ENCODE results near the gene SNX11.
A peak's percentile ranks its signal among the peaks of the same experiment; 100 is the strongest.

Gene SNX11

GRCh38 chr17:48106802-48107136, 797 bp upstream of the SNX11 start:
- peak overlapping the region; percentile 87 for H3K27ac Mint-ChIP-seq
- ATAC-seq (no peak), DNase-seq (no peak)
- H3K4me1 Mint-ChIP-seq, result peaks cover 64% of the 10 kb centered on the region
- H3K27me3 Mint-ChIP-seq, result no peaks in the 10 kb centered on the region
- no peaks in the 10 kb centered on the region for H3K36me3 Mint-ChIP-seq (ENCODE audit: low read depth)
- peaks cover 8% of the 10 kb centered on the region for H3K9me3 Mint-ChIP-seq
- H3K4me3 Mint-ChIP-seq, result peak overlapping the region; percentile 95

GRCh38 chr17:48110761-48111160, 3.2 kb downstream of the SNX11 start:
- peak overlapping the region; percentile 87 for H3K27ac Mint-ChIP-seq
- no peak for ATAC-seq
- no peak for DNase-seq
- peaks cover 16% of the 10 kb centered on the region for H3K36me3 Mint-ChIP-seq (ENCODE audit: low read depth)
- peaks cover 63% of the 10 kb centered on the region for H3K4me1 Mint-ChIP-seq
- H3K4me3 Mint-ChIP-seq, result peak overlapping the region; percentile 45
- H3K27me3 Mint-ChIP-seq, result no peaks in the 10 kb centered on the region
- H3K9me3 Mint-ChIP-seq, result no peaks in the 10 kb centered on the region

GRCh38 chr17:48111937-48112241, 4.3 kb downstream of the SNX11 start:
- ATAC-seq, result no peak
- no peak for DNase-seq
- Mint-ChIP-seq H3K4me1 (peaks cover 60% of the 10 kb centered on the region), H3K27ac (peak overlapping the region; percentile 87), H3K36me3 (ENCODE audit: low read depth) (peaks cover 19% of the 10 kb centered on the region), H3K27me3 (no peaks in the 10 kb centered on the region), H3K4me3 (peak overlapping the region; percentile 70), H3K9me3 (no peaks in the 10 kb centered on the region)

GRCh38 chr17:48113201-48113676, 5.7 kb downstream of the SNX11 start:
- H3K4me3 Mint-ChIP-seq, result peak overlapping the region; percentile 68
- peaks cover 51% of the 10 kb centered on the region for H3K4me1 Mint-ChIP-seq
- H3K27me3 Mint-ChIP-seq, result no peaks in the 10 kb centered on the region
- H3K9me3 Mint-ChIP-seq, result no peaks in the 10 kb centered on the region
- peaks cover 23% of the 10 kb centered on the region for H3K36me3 Mint-ChIP-seq (ENCODE audit: low read depth)
- DNase-seq (peak; percentile 31), ATAC-seq (peak; percentile 25)
- peak overlapping the region; percentile 87 for H3K27ac Mint-ChIP-seq

GRCh38 chr17:48121923-48122664, 14.5 kb downstream of the SNX11 start:
- no peaks in the 10 kb centered on the region for H3K27me3 Mint-ChIP-seq
- H3K4me3 Mint-ChIP-seq, result no peak overlapping the region
- ATAC-seq (no peak), DNase-seq (no peak)
- no peaks in the 10 kb centered on the region for H3K4me1 Mint-ChIP-seq
- peaks cover 29% of the 10 kb centered on the region for H3K36me3 Mint-ChIP-seq (ENCODE audit: low read depth)
- H3K27ac Mint-ChIP-seq, result no peak overlapping the region
- no peaks in the 10 kb centered on the region for H3K9me3 Mint-ChIP-seq

- H3K4me1 Mint-ChIP-seq, result no peaks in the 10 kb centered on the region
- ATAC-seq, result no peak
- no peak overlapping the region for H3K4me3 Mint-ChIP-seq
- no peaks in the 10 kb centered on the region for H3K9me3 Mint-ChIP-seq
- H3K27ac Mint-ChIP-seq, result no peak overlapping the region
- peaks cover 29% of the 10 kb centered on the region for H3K36me3 Mint-ChIP-seq (ENCODE audit: low read depth)
- DNase-seq, result no peak
- no peaks in the 10 kb centered on the region for H3K27me3 Mint-ChIP-seq
Measured at GRCh38 chr17:48122665-48123045, 15.1 kb downstream of the SNX11 start.

GRCh38 chr17:48123111-48123510, 15.5 kb downstream of the SNX11 start:
- Mint-ChIP-seq H3K9me3 (no peaks in the 10 kb centered on the region), H3K27ac (no peak overlapping the region), H3K27me3 (no peaks in the 10 kb centered on the region), H3K4me1 (no peaks in the 10 kb centered on the region), H3K36me3 (ENCODE audit: low read depth) (peaks cover 26% of the 10 kb centered on the region), H3K4me3 (no peak overlapping the region)
- no peak for DNase-seq
- ATAC-seq, result no peak

- H3K27ac Mint-ChIP-seq, result no peak overlapping the region
- ATAC-seq, result no peak
- DNase-seq, result no peak
- peaks cover 23% of the 10 kb centered on the region for H3K36me3 Mint-ChIP-seq (ENCODE audit: low read depth)
- H3K27me3 Mint-ChIP-seq, result no peaks in the 10 kb centered on the region
- H3K4me3 Mint-ChIP-seq, result no peak overlapping the region
- no peaks in the 10 kb centered on the region for H3K4me1 Mint-ChIP-seq
- H3K9me3 Mint-ChIP-seq, result no peaks in the 10 kb centered on the region
Measured at GRCh38 chr17:48123776-48124388, 16.3 kb downstream of the SNX11 start.

GRCh38 chr17:48125829-48126531, 18.4 kb downstream of the SNX11 start:
- no peaks in the 10 kb centered on the region for H3K27me3 Mint-ChIP-seq
- peaks cover 17% of the 10 kb centered on the region for H3K36me3 Mint-ChIP-seq (ENCODE audit: low read depth)
- no peaks in the 10 kb centered on the region for H3K9me3 Mint-ChIP-seq
- DNase-seq (no peak), ATAC-seq (no peak)
- no peaks in the 10 kb centered on the region for H3K4me1 Mint-ChIP-seq
- no peak overlapping the region for H3K4me3 Mint-ChIP-seq
- no peak overlapping the region for H3K27ac Mint-ChIP-seq

- Mint-ChIP-seq H3K4me3 (no peak overlapping the region), H3K27me3 (no peaks in the 10 kb centered on the region), H3K36me3 (ENCODE audit: low read depth) (peaks cover 12% of the 10 kb centered on the region), H3K27ac (no peak overlapping the region), H3K9me3 (no peaks in the 10 kb centered on the region), H3K4me1 (no peaks in the 10 kb centered on the region)
- DNase-seq, result no peak
- no peak for ATAC-seq
Measured at GRCh38 chr17:48126532-48126850, 18.9 kb downstream of the SNX11 start.

- Mint-ChIP-seq H3K4me3 (no peak overlapping the region), H3K9me3 (no peaks in the 10 kb centered on the region), H3K36me3 (ENCODE audit: low read depth) (peaks cover 8% of the 10 kb centered on the region), H3K27ac (no peak overlapping the region), H3K27me3 (no peaks in the 10 kb centered on the region), H3K4me1 (no peaks in the 10 kb centered on the region)
- DNase-seq (no peak), ATAC-seq (no peak)
Measured at GRCh38 chr17:48127371-48128051, 19.9 kb downstream of the SNX11 start.

- no peaks in the 10 kb centered on the region for H3K27me3 Mint-ChIP-seq
- ATAC-seq, result no peak
- H3K4me3 Mint-ChIP-seq, result no peak overlapping the region
- DNase-seq, result no peak
- H3K36me3 Mint-ChIP-seq (ENCODE audit: low read depth), result peaks cover 2% of the 10 kb centered on the region
- no peaks in the 10 kb centered on the region for H3K9me3 Mint-ChIP-seq
- no peak overlapping the region for H3K27ac Mint-ChIP-seq
- H3K4me1 Mint-ChIP-seq, result no peaks in the 10 kb centered on the region
Measured at GRCh38 chr17:48128400-48128799, 20.8 kb downstream of the SNX11 start.

- DNase-seq, result no peak
- no peak for ATAC-seq
- no peaks in the 10 kb centered on the region for H3K4me1 Mint-ChIP-seq
- H3K9me3 Mint-ChIP-seq, result no peaks in the 10 kb centered on the region
- H3K4me3 Mint-ChIP-seq, result no peak overlapping the region
- H3K27me3 Mint-ChIP-seq, result no peaks in the 10 kb centered on the region
- no peaks in the 10 kb centered on the region for H3K36me3 Mint-ChIP-seq (ENCODE audit: low read depth)
- H3K27ac Mint-ChIP-seq, result no peak overlapping the region
Measured at GRCh38 chr17:48129981-48130380, 22.4 kb downstream of the SNX11 start.

- no peak overlapping the region for H3K4me3 Mint-ChIP-seq
Measured at GRCh38 chr17:48131216-48131824, 23.8 kb downstream of the SNX11 start.

More at GRCh38 chr17:48131216-48131824, 23.8 kb downstream of the SNX11 start:
- peaks cover under 1% of the 10 kb centered on the region for H3K36me3 Mint-ChIP-seq (ENCODE audit: low read depth)
- no peaks in the 10 kb centered on the region for H3K4me1 Mint-ChIP-seq
- peak; percentile 57 for ATAC-seq
- H3K9me3 Mint-ChIP-seq, result no peaks in the 10 kb centered on the region
- H3K27ac Mint-ChIP-seq, result peak overlapping the region; percentile 47
- no peaks in the 10 kb centered on the region for H3K27me3 Mint-ChIP-seq
- peak; percentile 56 for DNase-seq
